RWPE2 (cell line): Measurements from ENCODE around the gene PDE8A.

Source experiments
- ATAC-seq: fragments of 200-7000 bp; cut with Tn5 transposase; 3 replicates; pipeline ENCODE4 v1.9.1; 2021; ENCODE audit warnings: low read depth
- DNase-seq: peaks from one replicate; pipeline ENCODE4 v3.0.0-alpha.2; 2020; ENCODE audit warnings: low spot score
- H3K27ac ChIP-seq: fragments of 450-650 bp; 2 replicates; pipeline ENCODE4 v1.5.1; 2017; ENCODE audit warnings: mild to moderate bottlenecking; ENCODE audit not compliant: poor library complexity, severe bottlenecking
- H3K27me3 ChIP-seq: fragments of 250-450 bp; sonication (Bioruptor Pico); 2 replicates; pipeline ENCODE4 v1.5.1; 2021; ENCODE audit warnings: mild to moderate bottlenecking, moderate library complexity; ENCODE audit not compliant: insufficient read depth, poor library complexity, severe bottlenecking
- H3K36me3 ChIP-seq: fragments of 250-450 bp; sonication (Bioruptor Pico); 2 replicates; pipeline ENCODE4 v1.5.1; 2020; ENCODE audit warnings: low read depth, mild to moderate bottlenecking, moderate library complexity
- H3K4me1 ChIP-seq: fragments of 250-450 bp; sonication (Bioruptor Pico); 2 replicates; pipeline ENCODE4 v1.5.1; 2021; ENCODE audit warnings: mild to moderate bottlenecking, moderate library complexity; ENCODE audit not compliant: insufficient read depth, poor library complexity, severe bottlenecking
- H3K4me3 ChIP-seq: fragments of 250-450 bp; sonication (Bioruptor Pico); 2 replicates; pipeline ENCODE4 v1.5.1; 2021; ENCODE audit warnings: mild to moderate bottlenecking, moderate library complexity; ENCODE audit not compliant: severe bottlenecking
- H3K9me3 ChIP-seq: fragments of 250-450 bp; sonication (Bioruptor Pico); 2 replicates; pipeline ENCODE4 v1.5.1; 2021; ENCODE audit warnings: mild to moderate bottlenecking, moderate library complexity; ENCODE audit not compliant: severe bottlenecking
- CTCF ChIP-seq: fragments of 450-650 bp; IDR thresholded peaks from one replicate; pipeline ENCODE4 v1.5.1; 2017; ENCODE audit warnings: mild to moderate bottlenecking, moderate library complexity; ENCODE audit not compliant: poor library complexity, severe bottlenecking

Gene PDE8A

DNA sequence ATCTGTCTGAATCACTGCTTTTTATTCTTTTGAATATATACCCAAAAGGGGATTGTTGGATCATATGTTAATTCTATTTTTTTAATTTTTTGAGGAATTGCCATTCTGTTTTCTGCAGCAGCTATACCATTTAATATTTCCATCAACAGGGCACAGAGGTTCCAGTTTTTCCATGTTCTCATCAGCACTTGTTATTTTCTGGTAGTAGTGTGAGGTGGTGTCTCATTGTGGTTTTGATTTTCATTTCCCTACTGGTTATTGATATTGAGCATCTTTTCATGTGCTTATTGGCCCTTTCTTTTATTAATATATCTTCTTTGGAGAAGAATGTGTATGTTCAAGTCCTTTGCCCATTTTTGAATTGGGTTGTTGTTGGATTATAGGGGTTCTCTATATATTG, 68.1 kb downstream of the PDE8A start:
- no peak for ATAC-seq
- Histone ChIP-seq H3K27ac (no peak overlapping the region), H3K9me3 (no peaks in the 10 kb centered on the region), H3K27me3 (no peaks in the 10 kb centered on the region), H3K36me3 (no peaks in the 10 kb centered on the region), H3K4me3 (no peak overlapping the region), H3K4me1 (peaks cover 26% of the 10 kb centered on the region)
- no peak for DNase-seq
- TF ChIP-seq CTCF, result no peak

DNA sequence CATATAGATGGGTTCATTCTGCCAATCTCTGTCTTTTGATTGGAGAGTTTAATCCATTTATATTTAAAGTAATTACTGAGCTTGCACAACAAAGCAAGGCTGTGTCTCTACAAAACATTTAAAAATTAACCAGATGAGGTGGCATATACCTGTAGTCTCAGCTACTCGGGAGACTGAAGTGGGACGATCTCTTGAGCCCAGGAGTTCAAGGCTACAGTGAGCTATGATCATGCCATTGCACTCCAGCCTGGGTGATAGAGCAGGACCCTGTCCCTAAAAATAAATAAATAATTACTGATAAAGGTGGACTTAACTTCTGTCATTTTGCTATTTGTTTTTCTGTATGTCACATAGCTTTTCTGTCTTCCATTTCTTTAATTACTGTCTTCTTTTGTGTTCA, 78.1 kb downstream of the PDE8A start:
- no peak for TF ChIP-seq CTCF
- no peak overlapping the region for H3K4me3 ChIP-seq
- DNase-seq, result no peak
- ATAC-seq, result no peak
- no peak overlapping the region for H3K27ac ChIP-seq
- no peaks in the 10 kb centered on the region for H3K27me3 ChIP-seq
- H3K9me3 ChIP-seq, result peaks cover 15% of the 10 kb centered on the region
- no peaks in the 10 kb centered on the region for H3K4me1 ChIP-seq
- no peaks in the 10 kb centered on the region for H3K36me3 ChIP-seq

GRCh38 chr15:85062560-85062959, 80.9 kb downstream of the PDE8A start:
- no peak overlapping the region for H3K4me3 ChIP-seq
- no peak overlapping the region for H3K27ac ChIP-seq
- peaks cover 6% of the 10 kb centered on the region; the same call in 1 of the 2 replicates for H3K36me3 ChIP-seq
- ATAC-seq, result no peak
- TF ChIP-seq CTCF, result no peak
- peaks cover 15% of the 10 kb centered on the region for H3K9me3 ChIP-seq
- H3K4me1 ChIP-seq, result no peaks in the 10 kb centered on the region
- no peaks in the 10 kb centered on the region for H3K27me3 ChIP-seq
- no peak for DNase-seq

GRCh38 chr15:85063088-85063487, 81.4 kb downstream of the PDE8A start:
- TF ChIP-seq CTCF, result no peak
- no peaks in the 10 kb centered on the region for H3K27me3 ChIP-seq
- H3K36me3 ChIP-seq, result peaks cover 6% of the 10 kb centered on the region; the same call in 1 of the 2 replicates
- no peak overlapping the region for H3K27ac ChIP-seq
- H3K4me3 ChIP-seq, result no peak overlapping the region
- no peaks in the 10 kb centered on the region for H3K4me1 ChIP-seq
- no peak for ATAC-seq
- DNase-seq, result no peak
- H3K9me3 ChIP-seq, result peaks cover 14% of the 10 kb centered on the region

GRCh38 chr15:85063522-85064079, 81.9 kb downstream of the PDE8A start:
- no peaks in the 10 kb centered on the region for H3K4me1 ChIP-seq
- no peak for TF ChIP-seq CTCF
- DNase-seq (no peak), ATAC-seq (no peak)
- H3K9me3 ChIP-seq, result peaks cover 9% of the 10 kb centered on the region
- peaks cover 6% of the 10 kb centered on the region; the same call in 1 of the 2 replicates for H3K36me3 ChIP-seq
- H3K27ac ChIP-seq, result no peak overlapping the region
- no peak overlapping the region for H3K4me3 ChIP-seq
- no peaks in the 10 kb centered on the region for H3K27me3 ChIP-seq
